Suprapubic skin (tissue), 3 donors: ENCODE measurements around the gene ZNRF4.

Source experiments
- CTCF ChIP-seq, 2 donors: fragments of 200-600 bp in 1 of 2; fragments of 450-650 bp in 1 of 2; sonication (generic) in 1 of 2; IDR thresholded peaks; one replicate each; pipeline ENCODE4 v1.5.1; 2016 to 2019; ENCODE audit warnings: antibody characterized with exemption in 2 of 2, mild to moderate bottlenecking in 1 of 2, moderate library complexity in 1 of 2
- EP300 ChIP-seq: sonication (generic); formaldehyde crosslinking; IDR thresholded peaks from one replicate; pipeline ENCODE4 v1.6.1; 2017; ENCODE audit warnings: antibody characterized with exemption
- POLR2A ChIP-seq, 2 donors: fragments of 450-650 bp; IDR thresholded peaks; one replicate each; pipeline ENCODE4 v1.6.1; 2017; ENCODE audit warnings: antibody characterized with exemption in 2 of 2, mild to moderate bottlenecking in 2 of 2, moderate library complexity in 2 of 2

- TF ChIP-seq EP300 = no peak
- no peak for TF ChIP-seq CTCF (IDR thresholded peaks at IDR 0.05)
- no peak for TF ChIP-seq POLR2A (IDR thresholded peaks at IDR 0.05)
These were observed 11.5 kb upstream of the ZNRF4 start for GRCh38 chr19:5443723-5444122.
